HFFc6 (cell line): ENCODE results near the gene TMEM174. TPM values are rescaled to one million over a fixed set of nuclear protein-coding genes. Genes with fewer than 3 reads are reported as not detected.

Experiments
- DNase-seq: peaks from one replicate; pipeline ENCODE4 v3.0.0-alpha.2; 2018
- H3K27ac Mint-ChIP-seq: 2 replicates; pipeline ENCODE4 v1.8.0; 2020; ENCODE audit warnings: mild to moderate bottlenecking, mixed read lengths
- H3K27me3 Mint-ChIP-seq: 2 replicates; pipeline ENCODE4 v1.8.0; 2021; ENCODE audit warnings: mild to moderate bottlenecking, moderate library complexity, mixed read lengths; ENCODE audit not compliant: insufficient read depth
- H3K36me3 Mint-ChIP-seq: 2 replicates; pipeline ENCODE4 v1.8.0; 2021; ENCODE audit warnings: low read depth, mixed read lengths
- H3K4me1 Mint-ChIP-seq: 2 replicates; pipeline ENCODE4 v1.8.0; 2020; ENCODE audit warnings: low read depth, mixed read lengths
- H3K4me3 Mint-ChIP-seq: 2 replicates; pipeline ENCODE4 v1.8.0; 2020; ENCODE audit warnings: mild to moderate bottlenecking, moderate library complexity, mixed read lengths
- H3K9me3 Mint-ChIP-seq: 2 replicates; pipeline ENCODE4 v1.8.0; 2020; ENCODE audit warnings: mild to moderate bottlenecking, mixed read lengths
- CTCF ChIP-seq: fragments of 200-600 bp; sonication (generic); IDR thresholded peaks from 2 replicates; pipeline ENCODE4 v1.5.0; 2021; ENCODE audit warnings: antibody characterized with exemption, mild to moderate bottlenecking
- total RNA-seq, 6 experiments: library from RNA; stranded (reverse); fragmentation: NEBNext Ultra II Directional; extraction: Animal tissue kit (Norgen Biotek cat#: 25700); gene quantifications; 2 replicates in 1 of 6; 3 replicates in 5 of 6; pipeline ENCODE4 v1.2.3, GENCODE V29; 2021

TMEM174 gene
- total RNA-seq, 6 experiments from 2014 or later, result not detected

- DNase-seq, result peak; percentile 34
- H3K9me3 Mint-ChIP-seq, result peaks cover 12% of the 10 kb centered on the region
- H3K27ac Mint-ChIP-seq, result peak overlapping the region; percentile 34; the same call in 1 of the 2 replicates
- peaks cover 13% of the 10 kb centered on the region for H3K27me3 Mint-ChIP-seq
- H3K4me1 Mint-ChIP-seq, result peaks cover 28% of the 10 kb centered on the region
- H3K36me3 Mint-ChIP-seq, result peaks cover 9% of the 10 kb centered on the region
- no peak for TF ChIP-seq CTCF
- H3K4me3 Mint-ChIP-seq, result no peak overlapping the region
Measured at GRCh38 chr5:73188764-73189531, 16.0 kb downstream of the TMEM174 start.

- H3K4me1 Mint-ChIP-seq, result peaks cover 28% of the 10 kb centered on the region
- H3K27ac Mint-ChIP-seq, result peak overlapping the region; percentile 34; the same call in 1 of the 2 replicates
- peak; percentile 25 for DNase-seq
- peaks cover 4% of the 10 kb centered on the region; the same call in 1 of the 2 replicates for H3K36me3 Mint-ChIP-seq
- peaks cover 21% of the 10 kb centered on the region for H3K27me3 Mint-ChIP-seq
- TF ChIP-seq CTCF, result no peak
- H3K4me3 Mint-ChIP-seq, result no peak overlapping the region
- H3K9me3 Mint-ChIP-seq, result 0 out of 2 replicates have a peak, but pooled peaks cover 6% of the 10 kb centered on the region
Measured at GRCh38 chr5:73189871-73190376, 16.9 kb downstream of the TMEM174 start.

- Mint-ChIP-seq H3K4me3 (no peak overlapping the region), H3K36me3 (no peaks in the 10 kb centered on the region), H3K27ac (no peak overlapping the region), H3K4me1 (peaks cover 21% of the 10 kb centered on the region), H3K9me3 (no peaks in the 10 kb centered on the region), H3K27me3 (peaks cover 32% of the 10 kb centered on the region)
- no peak for DNase-seq
- no peak for TF ChIP-seq CTCF
Measured at GRCh38 chr5:73192370-73192769, 19.4 kb downstream of the TMEM174 start.

- Mint-ChIP-seq H3K9me3 (no peaks in the 10 kb centered on the region), H3K36me3 (no peaks in the 10 kb centered on the region), H3K4me3 (no peak overlapping the region), H3K4me1 (peaks cover 19% of the 10 kb centered on the region), H3K27ac (no peak overlapping the region), H3K27me3 (peaks cover 34% of the 10 kb centered on the region)
- TF ChIP-seq CTCF, result no peak
- no peak for DNase-seq
Measured at GRCh38 chr5:73193592-73193991, 20.6 kb downstream of the TMEM174 start.

- peaks cover 36% of the 10 kb centered on the region for H3K27me3 Mint-ChIP-seq
- H3K36me3 Mint-ChIP-seq, result no peaks in the 10 kb centered on the region
- H3K4me3 Mint-ChIP-seq, result no peak overlapping the region
- no peak overlapping the region for H3K27ac Mint-ChIP-seq
- peaks cover 14% of the 10 kb centered on the region; the same call in 1 of the 2 replicates for H3K4me1 Mint-ChIP-seq
- DNase-seq, result no peak
- no peak for TF ChIP-seq CTCF
- H3K9me3 Mint-ChIP-seq, result no peaks in the 10 kb centered on the region
Measured at GRCh38 chr5:73196201-73196600, 23.2 kb downstream of the TMEM174 start.
